HG03342 (cell line): ENCODE data around the gene ZFP3.
"Not testable (repeated sequence)": the region's sequence is repeated elsewhere in the genome, so short reads cannot be mapped to it uniquely, and the experiment has no call there.

ENCODE experiments used
- ATAC-seq: cut with Tn5 transposase; IDR thresholded peaks from one replicate; pipeline ENCODE4 v1.9.1; 2021; ENCODE audit warnings: mild to moderate bottlenecking, moderate library complexity; ENCODE audit not compliant: unreplicated experiment

ZFP3 gene

GRCh38 chr17:5124125-5124760, 46.0 kb downstream of the ZFP3 start:
- not testable (repeated sequence) for ATAC-seq

- not testable (repeated sequence) for ATAC-seq
These were observed 46.6 kb downstream of the ZFP3 start for GRCh38 chr17:5124896-5125295.

GRCh38 chr17:5126719-5127488, 48.6 kb downstream of the ZFP3 start:
- ATAC-seq: no peak

GRCh38 chr17:5127910-5128309, 49.6 kb downstream of the ZFP3 start:
- ATAC-seq: no peak

GRCh38 chr17:5128387-5128786, 50.1 kb downstream of the ZFP3 start:
- not testable (repeated sequence) for ATAC-seq

GRCh38 chr17:5128905-5129535, 50.8 kb downstream of the ZFP3 start:
- ATAC-seq: no peak

- ATAC-seq: not testable (repeated sequence)
These were observed 51.5 kb downstream of the ZFP3 start for GRCh38 chr17:5129770-5130169.

GRCh38 chr17:5130261-5130660, 52.0 kb downstream of the ZFP3 start:
- not testable (repeated sequence) for ATAC-seq

- not testable (repeated sequence) for ATAC-seq
These were observed 52.4 kb downstream of the ZFP3 start for GRCh38 chr17:5130687-5131086.

GRCh38 chr17:5131146-5131715, 53.0 kb downstream of the ZFP3 start:
- ATAC-seq: no peak

GRCh38 chr17:5131799-5132502, 53.7 kb downstream of the ZFP3 start:
- ATAC-seq: not testable (repeated sequence)

GRCh38 chr17:5132503-5133225, 54.4 kb downstream of the ZFP3 start:
- not testable (repeated sequence) for ATAC-seq

GRCh38 chr17:5133311-5133710, 55.0 kb downstream of the ZFP3 start:
- ATAC-seq: no peak

- not testable (repeated sequence) for ATAC-seq
These were observed 55.7 kb downstream of the ZFP3 start for GRCh38 chr17:5133961-5134360.

- not testable (repeated sequence) for ATAC-seq
These were observed 56.3 kb downstream of the ZFP3 start for GRCh38 chr17:5134571-5134970.

GRCh38 chr17:5135131-5135712, 57.0 kb downstream of the ZFP3 start:
- ATAC-seq: not testable (repeated sequence)

GRCh38 chr17:5135726-5136579, 57.7 kb downstream of the ZFP3 start:
- ATAC-seq: no peak

- not testable (repeated sequence) for ATAC-seq
These were observed 58.5 kb downstream of the ZFP3 start for GRCh38 chr17:5136580-5137412.
